ENCODE measurements around the gene DMAP1. TPM values are rescaled to one million over a fixed set of nuclear protein-coding genes. Genes with fewer than 3 reads are reported as not detected.

Gene DMAP1
- total RNA-seq (2011; cell fraction: chromatin; rRNA removed; ENCODE audit: low replicate concordance), result 75.0 and 118 TPM in 2 replicates
- total RNA-seq (2011; cell fraction: nucleolus; rRNA removed), result 96.1 and 101 TPM in 2 replicates
- total RNA-seq (2011; cell fraction: nucleoplasm; rRNA removed), result 70.1 and 80.1 TPM in 2 replicates
- total RNA-seq (2014; rRNA removed), result 51.2 and 52.3 TPM in 2 replicates
- total RNA-seq (2014; rRNA removed; fragmentation: Illumina TruSeq; extraction: Trizol), result 11.5 and 14.2 TPM in 2 replicates
- 20.2 and 25.1 TPM in 2 replicates for total RNA-seq (2015; rRNA removed; fragmentation: Illumina TruSeq; extraction: Trizol)
- 38.0 and 38.6 TPM in 2 replicates for total RNA-seq (2021)
- 30.3 and 39.4 TPM in 2 replicates for polyA plus RNA-seq (2011; rRNA removed)
- 36.6 and 44.1 TPM in 2 replicates for polyA plus RNA-seq (2011; cell fraction: cytosol; rRNA removed)
- polyA plus RNA-seq (2011; cell fraction: nucleus; rRNA removed), result 138 and 153 TPM in 2 replicates
- polyA plus RNA-seq (2012), result 33.2 and 39.0 TPM in 2 replicates
- polyA plus RNA-seq (2014; fragmentation: Illumina TruSeq; extraction: Trizol), result 34.8 and 37.0 TPM in 2 replicates
- 1 to 10 TPM; 1.5 to 4.0 TPM for polyA plus RNA-seq (2014; fragmentation: Nextera tagmentation; extraction: Ambion mirVana)
- polyA plus RNA-seq (2014; rRNA removed), result 50.3 and 54.0 TPM in 2 replicates
- 32.6 and 36.3 TPM in 2 replicates for polyA minus RNA-seq (2011; rRNA and poly(A)+ RNA removed)
- 18.4 and 29.8 TPM in 2 replicates for polyA minus RNA-seq (2011; cell fraction: cytosol; rRNA and poly(A)+ RNA removed)
- polyA minus RNA-seq (2011; cell fraction: nucleus; rRNA and poly(A)+ RNA removed), result 36.8 and 54.3 TPM in 2 replicates
- percentile 75 among the genes with signal in this experiment for Bru-seq, nascent RNA
- BruChase-seq, experiment 1, labeled RNA remaining after a 2-hour chase, result percentile 64 among the genes with signal in this experiment
- percentile 70 among the genes with signal in this experiment for BruChase-seq, experiment 2, labeled RNA remaining after a 6-hour chase
- long read RNA-seq, experiment 1, full-length matches to known transcripts, result 77 of 130 reads
- long read RNA-seq, experiment 1, partial matches to known transcripts, result 24 of 130 reads
- long read RNA-seq, experiment 1, other reads (novel, unspliced or antisense), result 29 of 130 reads
- long read RNA-seq, experiment 2, full-length matches to known transcripts, result 1 of 35 reads
- long read RNA-seq, experiment 2, partial matches to known transcripts, result 19 of 35 reads
- long read RNA-seq, experiment 2, other reads (novel, unspliced or antisense), result 15 of 35 reads
- long read RNA-seq, experiment 3, transcript DMAP1-201 (11 exons, 1,552 nt), result major isoform, 24 of 51 reads
- long read RNA-seq, experiment 3, transcript DMAP1-203 (10 exons, 1,730 nt), result minor isoform, 8 of 51 reads
- long read RNA-seq, experiment 3, partial matches to known transcripts, result 3 of 51 reads
- long read RNA-seq, experiment 3, other reads (novel, unspliced or antisense), result 13 of 51 reads

- Histone ChIP-seq H3K36me3 (ENCODE audit: control insufficient read depth, insufficient read depth, low read length) (peaks cover 36% of the 10 kb centered on the region), H3K79me2 (ENCODE audit: control insufficient read depth, insufficient read depth, low read length) (peaks cover 5% of the 10 kb centered on the region; the same call in 2 of the 3 replicates), H3K9me3 (replicated peaks; ENCODE audit: control insufficient read depth, insufficient read depth, low read depth, low read length) (no peaks in the 10 kb centered on the region), H3K9ac (ENCODE audit: insufficient read depth in 1 of 2, low read depth in 2 of 2, low read length in 2 of 2) (peak within 1 kb of the TSS; percentile 59 to 91), H2AFZ (ENCODE audit: low read depth, low read length) (peak within 1 kb of the TSS; percentile 97), H3K4me1 (replicated peaks in 1 of 2; ENCODE audit: control insufficient read depth in 2 of 2, insufficient read depth in 2 of 2, low read length in 2 of 2) (peaks cover 7 to 10% of the 10 kb centered on the region in 2 experiments; a peak in 4 of 5 replicates), H4K20me1 (replicated peaks; ENCODE audit: control insufficient read depth, insufficient read depth, low read length) (no peaks in the 10 kb centered on the region), H3K27ac (ENCODE audit: extremely low read depth, low read depth, low read length) (peak within 1 kb of the TSS; percentile 53; the same call in 2 of the 3 replicates), H3K27me3 (ENCODE audit: control insufficient read depth in 2 of 2, insufficient read depth in 2 of 2, low read length in 2 of 2) (0 out of 5 replicates have a peak, but pooled peaks cover 0 to 1% of the 10 kb centered on the region in 2 experiments), H3K9me1 (ENCODE audit: control insufficient read depth, insufficient read depth, low read length) (peaks cover 4% of the 10 kb centered on the region), H3K4me2 (ENCODE audit: insufficient read depth, low read length) (peak within 1 kb of the TSS; percentile 100), H3K4me3 (peak within 1 kb of the TSS; percentile 55)
- peak; percentile 93 for ATAC-seq
- 3% methylated on average over 43 of the region's 44 CpGs for WGBS (ENCODE audit: insufficient coverage, low coverage, missing lambda C conversion rate)
- DNase-seq (ENCODE audit: extremely low read depth in 1 of 4, low spot score in 3 of 4), result peak; percentile 84 to 92 (median 90)
- peak; percentile 78 for FAIRE-seq
- in situ Hi-C loops (cut with MboI) (no loop called here), intact Hi-C loops (cut with micrococcal nuclease) (loop anchor here (10.0 kb wide), 1 partner anchor 441 kb away; no protein-coding TSS in a partner anchor)
- ChIA-PET POLR2A (interaction anchor here (0.7 to 2.0 kb wide), 16 partner anchors 9 to 480 kb away, joined by 3 to 7 read pairs (median 4); no protein-coding TSS in a partner anchor), CTCF (ENCODE audit: low intra/inter-chr PET ratio) (no interaction called here)
- BruUV-seq (replicated peaks), result TSS peak; percentile 60
- peak; percentile 93 for TF ChIP-seq HCFC1 (IDR thresholded peaks at IDR 0.05; ENCODE audit: low read depth, low read length)
- TF ChIP-seq CEBPG (CRISPR knock-in tag; IDR thresholded peaks at IDR 0.05), result no peak
- TF ChIP-seq CEBPG (tag; conservative IDR thresholded peaks at IDR 0.05 in 1 of 2, IDR thresholded peaks at IDR 0.05 in 1 of 2), result no peak
- no peak for TF ChIP-seq ZNF274 (IDR thresholded peaks at IDR 0.05; ENCODE audit: borderline replicate concordance, low read depth, low read length)
- peak; percentile 92; the same call in 1 of the 2 replicates for TF ChIP-seq HDGF (IDR thresholded peaks at IDR 0.05)
- TF ChIP-seq ETS2 (tag; IDR thresholded peaks at IDR 0.05; ENCODE audit: borderline replicate concordance, poor library complexity, severe bottlenecking), result no peak
- TF ChIP-seq ZNF766 (CRISPR knock-in tag; conservative IDR thresholded peaks at IDR 0.05), result peak; percentile 72; the same call in 1 of the 2 replicates
- TF ChIP-seq CEBPZ (IDR thresholded peaks at IDR 0.05; ENCODE audit: borderline replicate concordance, low read depth, low read length), result no peak; the same call in 1 of the 2 replicates
- peak; percentile 46; the same call in 1 of the 2 replicates for TF ChIP-seq MAFK (IDR thresholded peaks at IDR 0.05; ENCODE audit: low read length)
- peak; percentile 48 for TF ChIP-seq HMGN3 (IDR thresholded peaks at IDR 0.05; ENCODE audit: borderline replicate concordance, extremely low read depth, insufficient read length, low read depth, low read length)
- TF ChIP-seq ERF (CRISPR knock-in tag; IDR thresholded peaks at IDR 0.05), result peak; percentile 65; the same call in 1 of the 2 replicates
These were observed at the start of gene DMAP1 for GRCh38 chr1:44213222-44214112. Gene DMAP1 (plus strand): TSS chr1:44213471. CDS start chr1:44213754, 283 bp downstream.

Data from K562 (cell line).